Kidney epithelial cell (primary cell): ENCODE data around the gene ZBTB38. TPM values are rescaled to one million over a fixed set of nuclear protein-coding genes. Genes with fewer than 3 reads are reported as not detected.

Experiments
- DNase-seq: peaks from one replicate; pipeline ENCODE4 v3.0.0-alpha.2; 2010; ENCODE audit warnings: low read depth
- H3K27me3 ChIP-seq: 2 replicates; pipeline ENCODE4 v1.6.0; 2011; ENCODE audit warnings: low read length; ENCODE audit not compliant: control insufficient read depth, insufficient read depth
- H3K36me3 ChIP-seq: 2 replicates; pipeline ENCODE4 v1.5.1; 2011; ENCODE audit warnings: low read length; ENCODE audit not compliant: control insufficient read depth, insufficient read depth
- H3K4me3 ChIP-seq: 2 replicates; pipeline ENCODE4 v1.5.1; 2011; ENCODE audit warnings: low read depth, mild to moderate bottlenecking, control low read depth, low read length
- total RNA-seq: library from RNA; depleted of rRNA; stranded (reverse); fragments of >200 nt; gene quantifications from 2 replicates; pipeline ENCODE4 v1.2.3, GENCODE V29; 2015
- TF ChIP-seq, protein P1 (sequence below): IDR thresholded peaks from 2 replicates; pipeline ENCODE4 v1.5.1; 2011; ENCODE audit warnings: mild to moderate bottlenecking, moderate library complexity, low read length, control low read depth, inconsistent platforms; ENCODE audit not compliant: insufficient read depth, poor library complexity, severe bottlenecking

The ZBTB38 gene
- total RNA-seq, 1 donor from 2014 or later = 87.0 TPM

DNA sequence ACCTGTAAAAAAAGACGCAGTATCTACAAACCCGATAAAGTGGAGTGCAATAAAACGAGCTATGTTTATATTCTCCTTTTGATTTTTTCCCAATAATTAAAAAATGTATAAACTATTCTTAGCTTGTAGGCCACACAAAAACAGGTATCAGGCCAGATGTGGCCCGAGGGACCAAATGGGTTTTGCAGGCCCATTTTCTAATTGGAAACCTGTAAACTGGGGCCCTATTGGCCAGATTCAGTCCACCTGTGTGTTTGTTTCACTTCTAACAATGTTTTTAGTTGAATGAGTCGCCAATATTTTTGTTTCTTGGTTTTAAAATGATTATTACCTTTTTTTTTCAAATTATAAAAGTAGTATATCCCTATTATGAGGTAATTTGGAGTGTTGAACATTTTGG, 29.7 kb downstream of the ZBTB38 start:
- no peak for DNase-seq
- Histone ChIP-seq H3K36me3 (no peaks in the 10 kb centered on the region), H3K4me3 (no peak overlapping the region), H3K27me3 (no peaks in the 10 kb centered on the region)
- TF ChIP-seq, protein P1, sequence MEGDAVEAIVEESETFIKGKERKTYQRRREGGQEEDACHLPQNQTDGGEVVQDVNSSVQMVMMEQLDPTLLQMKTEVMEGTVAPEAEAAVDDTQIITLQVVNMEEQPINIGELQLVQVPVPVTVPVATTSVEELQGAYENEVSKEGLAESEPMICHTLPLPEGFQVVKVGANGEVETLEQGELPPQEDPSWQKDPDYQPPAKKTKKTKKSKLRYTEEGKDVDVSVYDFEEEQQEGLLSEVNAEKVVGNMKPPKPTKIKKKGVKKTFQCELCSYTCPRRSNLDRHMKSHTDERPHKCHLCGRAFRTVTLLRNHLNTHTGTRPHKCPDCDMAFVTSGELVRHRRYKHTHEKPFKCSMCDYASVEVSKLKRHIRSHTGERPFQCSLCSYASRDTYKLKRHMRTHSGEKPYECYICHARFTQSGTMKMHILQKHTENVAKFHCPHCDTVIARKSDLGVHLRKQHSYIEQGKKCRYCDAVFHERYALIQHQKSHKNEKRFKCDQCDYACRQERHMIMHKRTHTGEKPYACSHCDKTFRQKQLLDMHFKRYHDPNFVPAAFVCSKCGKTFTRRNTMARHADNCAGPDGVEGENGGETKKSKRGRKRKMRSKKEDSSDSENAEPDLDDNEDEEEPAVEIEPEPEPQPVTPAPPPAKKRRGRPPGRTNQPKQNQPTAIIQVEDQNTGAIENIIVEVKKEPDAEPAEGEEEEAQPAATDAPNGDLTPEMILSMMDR = no peak

GRCh38 chr3:141399200-141399599, 30.9 kb downstream of the ZBTB38 start:
- TF ChIP-seq, protein P1 = no peak
- Histone ChIP-seq H3K27me3 (no peaks in the 10 kb centered on the region), H3K36me3 (no peaks in the 10 kb centered on the region), H3K4me3 (no peak overlapping the region)
- no peak for DNase-seq

GRCh38 chr3:141400073-141400971, 32.0 kb downstream of the ZBTB38 start:
- TF ChIP-seq, protein P1 = no peak
- Histone ChIP-seq H3K27me3 (no peaks in the 10 kb centered on the region), H3K36me3 (peaks cover 1% of the 10 kb centered on the region), H3K4me3 (no peak overlapping the region)
- no peak for DNase-seq

GRCh38 chr3:141401095-141401494, 32.8 kb downstream of the ZBTB38 start:
- no peak overlapping the region for H3K4me3 ChIP-seq
- TF ChIP-seq, protein P1 = no peak
- H3K36me3 ChIP-seq = peaks cover 1% of the 10 kb centered on the region
- DNase-seq = no peak
- no peaks in the 10 kb centered on the region for H3K27me3 ChIP-seq

DNA sequence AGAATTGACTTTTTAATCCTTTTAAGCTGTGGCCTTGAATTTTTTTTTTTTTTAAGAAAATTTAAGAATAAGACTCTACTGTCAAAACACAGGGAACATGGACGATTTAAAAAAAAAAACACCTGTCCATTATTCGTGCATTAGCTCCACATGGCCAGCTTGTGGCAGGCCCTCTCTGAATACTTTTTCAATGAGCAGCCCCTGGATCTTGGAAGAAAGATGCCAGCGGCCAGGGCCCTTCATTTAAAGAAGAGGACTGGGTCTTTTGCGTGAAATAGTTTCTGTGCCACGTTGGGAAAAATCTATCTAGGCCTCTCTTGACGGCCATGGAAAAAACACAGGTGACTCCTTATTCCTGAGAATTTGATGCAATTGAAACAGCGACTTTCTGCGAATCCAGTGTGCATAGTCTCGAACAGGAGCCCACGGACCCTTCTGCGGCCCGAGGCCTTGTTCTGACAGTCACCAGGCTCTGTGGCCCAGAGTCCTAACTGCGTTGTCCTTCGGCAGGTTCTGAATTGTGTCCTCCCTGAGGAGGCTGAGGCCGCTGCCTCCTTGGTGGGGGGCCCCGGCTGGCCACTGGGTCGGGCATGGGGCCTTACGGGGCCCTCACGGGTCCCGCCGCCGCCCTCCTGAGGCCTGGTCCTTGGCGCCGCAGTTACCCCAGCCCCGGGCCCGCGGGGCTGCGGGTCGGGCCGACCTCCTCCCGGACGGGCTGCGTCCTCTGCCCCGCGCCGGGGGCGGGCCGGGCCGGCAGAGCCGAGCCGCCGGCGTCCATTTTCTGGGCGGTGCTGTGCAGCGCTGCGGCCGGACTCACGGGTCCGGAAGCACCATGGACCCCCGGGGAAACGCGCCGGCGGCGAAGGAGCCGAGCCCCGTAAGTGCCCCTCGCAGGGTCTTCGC, 33.5 kb downstream of the ZBTB38 start:
- Histone ChIP-seq H3K27me3 (no peaks in the 10 kb centered on the region), H3K4me3 (peak overlapping the region; percentile 56), H3K36me3 (peaks cover 1% of the 10 kb centered on the region)
- no peak for DNase-seq
- TF ChIP-seq, protein P1 = no peak
